WTC11 (cell line): Measurements from ENCODE around the gene ARHGEF39.

Experiments
- CTCF ChIP-seq: fragments of 200-600 bp; IDR thresholded peaks from 2 replicates; pipeline ENCODE4 v1.8.0; 2022; ENCODE audit warnings: antibody characterized with exemption
- ELF4 ChIP-seq: sonication (generic); formaldehyde crosslinking; IDR thresholded peaks from 2 replicates; pipeline ENCODE4 v1.8.1; 2022; ENCODE audit warnings: low read depth, mild to moderate bottlenecking, moderate library complexity, missing genetic modification reagents
- ESRRA ChIP-seq: sonication (generic); formaldehyde crosslinking; IDR thresholded peaks from 2 replicates; pipeline ENCODE4 v1.8.1; 2022; ENCODE audit warnings: mild to moderate bottlenecking, missing genetic modification reagents, borderline replicate concordance
- ETV6 ChIP-seq: sonication (generic); formaldehyde crosslinking; IDR thresholded peaks from 2 replicates; pipeline ENCODE4 v1.8.1; 2022; ENCODE audit warnings: mild to moderate bottlenecking, missing genetic modification reagents
- IRF2 ChIP-seq: sonication (generic); formaldehyde crosslinking; IDR thresholded peaks from 2 replicates; pipeline ENCODE4 v1.8.0; 2022; ENCODE audit warnings: low read depth, missing genetic modification reagents, borderline replicate concordance
- MAX ChIP-seq: sonication (generic); formaldehyde crosslinking; IDR thresholded peaks from 2 replicates; pipeline ENCODE4 v1.8.0; 2022; ENCODE audit warnings: mild to moderate bottlenecking, missing genetic modification reagents
- NFYB ChIP-seq: sonication (generic); formaldehyde crosslinking; conservative IDR thresholded peaks from 2 replicates; pipeline ENCODE4 v1.8.0; 2022; ENCODE audit warnings: low read depth, missing genetic modification reagents
- SMAD4 ChIP-seq: sonication (generic); formaldehyde crosslinking; IDR thresholded peaks from 2 replicates; pipeline ENCODE4 v1.8.0; 2022; ENCODE audit warnings: mild to moderate bottlenecking, missing genetic modification reagents
- ZNF416 ChIP-seq: fragments of 250-450 bp; sonication (Bioruptor Pico); IDR thresholded peaks from 2 replicates; pipeline ENCODE4 v1.9.0; 2021; ENCODE audit warnings: mild to moderate bottlenecking, inconsistent platforms

GRCh38 chr9:35708146-35708545, 43.2 kb upstream of the ARHGEF39 start:
- TF ChIP-seq ESRRA (CRISPR knock-in tag) (no peak), NFYB (CRISPR knock-in tag) (no peak), MAX (CRISPR knock-in tag) (no peak), ETV6 (CRISPR knock-in tag) (no peak), IRF2 (CRISPR knock-in tag) (no peak), SMAD4 (no peak), ZNF416 (CRISPR knock-in tag) (no peak), CTCF (no peak), ELF4 (no peak)
